Heart left ventricle (tissue), 13 donors: ENCODE measurements around the gene REEP1.

Source experiments
- POLR2A ChIP-seq, 2 donors: fragments of 450-650 bp; IDR thresholded peaks; one replicate each; pipeline ENCODE4 v1.6.1; 2017; ENCODE audit warnings: antibody characterized with exemption in 2 of 2, mild to moderate bottlenecking in 2 of 2, moderate library complexity in 2 of 2
- TF ChIP-seq, protein P1 (sequence below), 12 donors: fragments of 200-600 bp; sonication (generic) in 4 of 12; IDR thresholded peaks; one replicate each; pipeline versions ENCODE4 v1.5.0 to v1.8.0; 2018 to 2022; ENCODE audit warnings: antibody characterized with exemption in 12 of 12, mild to moderate bottlenecking in 5 of 12
- donor health status: ischemic (EF 13 %, LVEDD 7.1; RV severe dilation, severe dysfunction).
- donor health status: DM: no; HTN: yes; CAD: no.
- donor health status: DM: no; HTN: no; CAD: no.
- donor health status: ischemic (EF 25% LVEDD 6.9; RV normal size, moderate dysfunction).
- donor health status: ischemic (EF 25% LVEDD 5.7; RV mildly dilated, moderate dysfunction).
- donor health status: ischemic (EF 35%, LVEDD 5.7; RV mildly dilated, moderate dysfunction).
- donor health status: nonischemic (EF 11% LVEDD 7.7; RV severe dilation, severe dysfunction).
- donor health status: DM: yes; HTN: yes; CAD: no.
- donor health status: PGD.
- donor health status: ischemic (EF 29% LVEDD 5.4; RV normal size, mild dysfunction).
- donor health status: nonischemic (EF 23%, LVEDD 6.1; RV moderate dilation, normal function).

DNA sequence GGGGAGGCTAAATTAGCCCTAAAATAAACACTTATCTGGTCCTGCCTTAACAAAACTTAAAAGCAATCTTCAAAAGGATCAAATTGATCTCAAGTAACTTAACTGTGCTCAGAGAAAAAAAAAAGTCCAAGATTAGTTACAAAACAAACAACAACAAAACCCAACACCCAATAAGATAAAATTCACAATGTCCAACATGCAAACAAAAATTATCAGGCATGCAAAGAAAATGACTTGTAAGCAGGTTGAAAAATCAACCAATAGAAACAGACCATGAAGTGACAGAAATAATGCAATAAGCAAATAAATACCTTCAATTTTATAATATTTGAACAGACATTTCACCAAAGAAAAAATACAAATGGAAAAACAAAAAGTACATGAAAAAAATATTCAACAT is 4.0 kb upstream of the REEP1 start:
- TF ChIP-seq, protein P1, sequence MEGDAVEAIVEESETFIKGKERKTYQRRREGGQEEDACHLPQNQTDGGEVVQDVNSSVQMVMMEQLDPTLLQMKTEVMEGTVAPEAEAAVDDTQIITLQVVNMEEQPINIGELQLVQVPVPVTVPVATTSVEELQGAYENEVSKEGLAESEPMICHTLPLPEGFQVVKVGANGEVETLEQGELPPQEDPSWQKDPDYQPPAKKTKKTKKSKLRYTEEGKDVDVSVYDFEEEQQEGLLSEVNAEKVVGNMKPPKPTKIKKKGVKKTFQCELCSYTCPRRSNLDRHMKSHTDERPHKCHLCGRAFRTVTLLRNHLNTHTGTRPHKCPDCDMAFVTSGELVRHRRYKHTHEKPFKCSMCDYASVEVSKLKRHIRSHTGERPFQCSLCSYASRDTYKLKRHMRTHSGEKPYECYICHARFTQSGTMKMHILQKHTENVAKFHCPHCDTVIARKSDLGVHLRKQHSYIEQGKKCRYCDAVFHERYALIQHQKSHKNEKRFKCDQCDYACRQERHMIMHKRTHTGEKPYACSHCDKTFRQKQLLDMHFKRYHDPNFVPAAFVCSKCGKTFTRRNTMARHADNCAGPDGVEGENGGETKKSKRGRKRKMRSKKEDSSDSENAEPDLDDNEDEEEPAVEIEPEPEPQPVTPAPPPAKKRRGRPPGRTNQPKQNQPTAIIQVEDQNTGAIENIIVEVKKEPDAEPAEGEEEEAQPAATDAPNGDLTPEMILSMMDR (IDR thresholded peaks at IDR 0.05), result no peak
- no peak for TF ChIP-seq POLR2A (IDR thresholded peaks at IDR 0.05)
